ENCODE results near the gene RAP1GAP2. TPM values are rescaled to one million over a fixed set of nuclear protein-coding genes. Genes with fewer than 3 reads are reported as not detected.
"Not testable (repeated sequence)": the region's sequence is repeated elsewhere in the genome, so short reads cannot be mapped to it uniquely, and the experiment has no call there.

Gene RAP1GAP2
- total RNA-seq, 4 donors from 2014 or later: 30.6 to 60.2 (median 41.9) TPM

- H3K9me3 ChIP-seq: peaks cover 0 to 4% (median 0%) of the 10 kb centered on the region in 4 donors
- no peaks in the 10 kb centered on the region for H3K4me1 ChIP-seq
- no peaks in the 10 kb centered on the region for H3K27me3 ChIP-seq
- TF ChIP-seq CTCF (IDR thresholded peaks at IDR 0.05) (no peak), POLR2A (IDR thresholded peaks at IDR 0.05) (no peak)
- no peak overlapping the region for H3K4me3 ChIP-seq
- peaks cover 0 to 33% (median 0%) of the 10 kb centered on the region in 3 donors for H3K36me3 ChIP-seq
- peak in 2 of 3 donors; percentile 5 to 19 for DNase-seq
- H3K27ac ChIP-seq: no peak overlapping the region
These were observed 231.7 kb downstream of the RAP1GAP2 start for GRCh38 chr17:3027786-3028532.

GRCh38 chr17:3029213-3029913, 233.1 kb downstream of the RAP1GAP2 start:
- peaks cover 0 to 26% (median 0%) of the 10 kb centered on the region in 3 donors for H3K36me3 ChIP-seq
- H3K4me3 ChIP-seq: no peak overlapping the region
- H3K27ac ChIP-seq: no peak overlapping the region
- H3K27me3 ChIP-seq: no peaks in the 10 kb centered on the region
- H3K9me3 ChIP-seq: no peaks in the 10 kb centered on the region
- TF ChIP-seq CTCF (IDR thresholded peaks at IDR 0.05) (no peak), POLR2A (IDR thresholded peaks at IDR 0.05) (no peak)
- peak in 2 of 3 donors; percentile 25 to 34 for DNase-seq
- H3K4me1 ChIP-seq: no peaks in the 10 kb centered on the region

GRCh38 chr17:3030096-3030495, 233.9 kb downstream of the RAP1GAP2 start:
- Histone ChIP-seq H3K9me3 (no peaks in the 10 kb centered on the region), H3K27me3 (no peaks in the 10 kb centered on the region), H3K4me3 (no peak overlapping the region), H3K27ac (no peak overlapping the region), H3K36me3 (peaks cover 0 to 26% (median 0%) of the 10 kb centered on the region in 3 donors), H3K4me1 (no peaks in the 10 kb centered on the region)
- TF ChIP-seq CTCF (IDR thresholded peaks at IDR 0.05) (no peak), POLR2A (IDR thresholded peaks at IDR 0.05) (no peak)
- peak in 2 of 3 donors; percentile 14 to 21 for DNase-seq

- H3K4me3 ChIP-seq, H3K4me1 ChIP-seq, H3K27me3 ChIP-seq, H3K9me3 ChIP-seq, H3K27ac ChIP-seq: not testable (repeated sequence)
- DNase-seq: peak in 2 of 3 donors; percentile 21 to 28
- H3K36me3 ChIP-seq: peaks cover 0 to 26% (median 0%) of the 10 kb centered on the region in 3 donors
These were observed 234.7 kb downstream of the RAP1GAP2 start for GRCh38 chr17:3030852-3031470.

GRCh38 chr17:3032258-3033247, 236.3 kb downstream of the RAP1GAP2 start:
- H3K4me1 ChIP-seq: no peaks in the 10 kb centered on the region
- no peaks in the 10 kb centered on the region for H3K27me3 ChIP-seq
- H3K9me3 ChIP-seq: no peaks in the 10 kb centered on the region
- DNase-seq: peak in 2 of 3 donors; percentile 31 to 34
- H3K36me3 ChIP-seq: peaks cover 0 to 13% (median 0%) of the 10 kb centered on the region in 3 donors
- H3K27ac ChIP-seq: no peak overlapping the region
- no peak overlapping the region for H3K4me3 ChIP-seq
- TF ChIP-seq POLR2A (IDR thresholded peaks at IDR 0.05) (no peak), CTCF (IDR thresholded peaks at IDR 0.05) (no peak)

All from Peyer's patch (tissue), 4 donors.